ENCODE measurements around the gene RPL36.

DNA sequence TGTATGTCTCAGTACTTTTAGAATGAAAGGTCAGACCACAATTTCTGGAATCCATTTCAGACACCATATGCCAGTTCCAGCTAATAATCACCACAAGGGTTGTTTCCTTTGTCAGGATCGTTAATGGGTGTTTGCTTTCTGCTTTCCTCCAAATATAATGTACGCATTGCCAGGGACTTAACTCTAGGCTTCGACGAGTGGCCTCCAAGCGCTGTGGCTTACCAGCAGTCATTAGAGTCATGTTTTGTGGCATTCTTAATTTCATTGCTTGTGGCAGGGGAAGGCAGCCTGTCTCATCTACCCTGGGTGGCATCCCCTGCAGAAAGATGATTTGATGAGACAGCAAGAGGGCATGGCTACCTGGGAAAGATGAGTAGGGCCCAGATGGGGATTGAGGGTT, 44.7 kb upstream of the RPL36 start:
- no peak for TF ChIP-seq SUZ12 (IDR thresholded peaks at IDR 0.05)
- no peak for TF ChIP-seq FOXA1 (IDR thresholded peaks at IDR 0.05)
- no peak for TF ChIP-seq HDGF (IDR thresholded peaks at IDR 0.05; ENCODE audit: borderline replicate concordance)

Data from HEK293T (cell line).